GM19238 (cell line): ENCODE measurements around the gene NRARP.

Experiments used
- DNase-seq: peaks from one replicate; pipeline ENCODE4 v3.0.0; 2011; ENCODE audit warnings: low spot score; ENCODE audit not compliant: insufficient read length

NRARP gene

GRCh38 chr9:137300567-137301080, 1.4 kb downstream of the NRARP start:
- DNase-seq: no peak

GRCh38 chr9:137299938-137300337, 2.1 kb downstream of the NRARP start:
- DNase-seq: no peak

GRCh38 chr9:137299203-137299565, 2.9 kb downstream of the NRARP start:
- no peak for DNase-seq

GRCh38 chr9:137298401-137299202, 3.5 kb downstream of the NRARP start:
- no peak for DNase-seq

GRCh38 chr9:137297966-137298365, 4.1 kb downstream of the NRARP start:
- DNase-seq: no peak

- no peak for DNase-seq
These were observed 5.1 kb downstream of the NRARP start for GRCh38 chr9:137296670-137297664.

- DNase-seq: no peak
These were observed 6.0 kb downstream of the NRARP start for GRCh38 chr9:137295849-137296669.

GRCh38 chr9:137295238-137295811, 6.7 kb downstream of the NRARP start:
- DNase-seq: peak; percentile 94

GRCh38 chr9:137294681-137295237, 7.3 kb downstream of the NRARP start:
- DNase-seq: no peak

GRCh38 chr9:137294091-137294680, 7.9 kb downstream of the NRARP start:
- DNase-seq: no peak

- no peak for DNase-seq
These were observed 8.5 kb downstream of the NRARP start for GRCh38 chr9:137293482-137294090.

- DNase-seq: no peak
These were observed 9.0 kb downstream of the NRARP start for GRCh38 chr9:137293094-137293481.

- DNase-seq: no peak
These were observed 15.1 kb downstream of the NRARP start for GRCh38 chr9:137286975-137287383.

GRCh38 chr9:137281345-137282116, 20.5 kb downstream of the NRARP start:
- DNase-seq: no peak

- no peak for DNase-seq
These were observed 21.4 kb downstream of the NRARP start for GRCh38 chr9:137280474-137281344.

- no peak for DNase-seq
These were observed 22.2 kb downstream of the NRARP start for GRCh38 chr9:137279741-137280473.
